Endothelial cell of umbilical vein (primary cell): Measurements from ENCODE around the gene FIG4. TPM values are rescaled to one million over a fixed set of nuclear protein-coding genes. Genes with fewer than 3 reads are reported as not detected.

Experiments
- BruUV-seq: library from RNA; stranded (reverse); fragments of 400-500 nt; replicated peaks from 2 replicates; lab custom pipeline; 2021; lab: Mats Ljungman, UMichigan
- CTCF ChIA-PET: fragments of 300-600, 350-600 bp; sonication (Branson Sonifier 250); formaldehyde crosslinking; loops from one replicate; lab custom pipeline; 2021; ENCODE audit warnings: antibody characterized with exemption, inconsistent platforms; lab: Charles Lee
- POLR2A ChIA-PET: fragments of 300-600, 350-600 bp; sonication (Branson Sonifier 250); formaldehyde crosslinking; loops from one replicate; lab custom pipeline; 2021; ENCODE audit warnings: antibody characterized with exemption, inconsistent platforms; lab: Charles Lee
- DNase-seq: peaks from one replicate; pipeline ENCODE4 v3.0.0-alpha.2; 2011; ENCODE audit warnings: low read depth, low spot score
- FAIRE-seq: peaks from 2 replicates; lab custom pipeline; 2011; peaks lifted over from hg19 to GRCh38; lab: Jason Lieb, UNC
- H2AFZ ChIP-seq: 2 replicates; pipeline ENCODE4 v1.6.0; 2012; ENCODE audit warnings: low read depth, low read length, control low read depth, inconsistent platforms
- H3K27ac ChIP-seq: 2 replicates; pipeline ENCODE4 v1.5.1; 2011; ENCODE audit warnings: low read depth, mild to moderate bottlenecking, control low read depth, low read length, moderate library complexity; ENCODE audit not compliant: insufficient read depth
- H3K27me3 ChIP-seq, 2 experiments: 2 replicates each; pipeline versions ENCODE4 v1.6.0 to v1.6.1; 2011; ENCODE audit warnings: low read length in 2 of 2, mixed read lengths in 1 of 2; ENCODE audit not compliant: control insufficient read depth in 2 of 2, insufficient read depth in 2 of 2
- H3K36me3 ChIP-seq, 2 experiments: 2 replicates in 1 of 2; 3 replicates in 1 of 2; pipeline ENCODE4 v1.5.1; 2011; ENCODE audit warnings: low read length in 2 of 2, mild to moderate bottlenecking in 1 of 2, moderate library complexity in 1 of 2; ENCODE audit not compliant: control insufficient read depth in 2 of 2, insufficient read depth in 2 of 2; ENCODE audit errors: extremely low read depth in 1 of 2
- H3K4me1 ChIP-seq: 3 replicates; pipeline ENCODE4 v1.5.1; 2011; ENCODE audit warnings: mild to moderate bottlenecking, low read length; ENCODE audit not compliant: control insufficient read depth, insufficient read depth; ENCODE audit errors: extremely low read depth
- H3K4me2 ChIP-seq: 2 replicates; pipeline ENCODE4 v1.6.1; 2011; ENCODE audit warnings: low read length, control low read depth, mixed read lengths; ENCODE audit not compliant: insufficient read depth
- H3K4me3 ChIP-seq, 3 experiments: fragments of 200-600 bp in 1 of 3; sonication (generic), shearing (Covaris generic) in 1 of 3; replicated peaks in 1 of 3; 2 replicates each; pipeline ENCODE4 v1.5.1; 2011 to 2016; ENCODE audit warnings: control low read depth in 3 of 3, low read length in 3 of 3, mild to moderate bottlenecking in 2 of 3, inconsistent platforms in 1 of 3, low read depth in 1 of 3, moderate library complexity in 1 of 3; ENCODE audit not compliant: insufficient read depth in 1 of 3
- H3K79me2 ChIP-seq: 2 replicates; pipeline ENCODE4 v1.6.0; 2012; ENCODE audit warnings: low read length, inconsistent platforms; ENCODE audit not compliant: control insufficient read depth, insufficient read depth
- H3K9ac ChIP-seq: replicated peaks from 2 replicates; pipeline ENCODE3; 2011; ENCODE audit warnings: low read length, control low read depth; ENCODE audit not compliant: insufficient read depth; ENCODE audit errors: extremely low read depth
- H3K9me1 ChIP-seq: replicated peaks from 3 replicates; pipeline ENCODE4 v1.6.0; 2011; ENCODE audit warnings: mild to moderate bottlenecking, low read length; ENCODE audit not compliant: control insufficient read depth, insufficient read depth; ENCODE audit errors: extremely low read depth
- H3K9me3 ChIP-seq: replicated peaks from 2 replicates; pipeline ENCODE4 v1.5.1; 2012; ENCODE audit warnings: low read length, inconsistent platforms; ENCODE audit not compliant: control insufficient read depth, insufficient read depth
- H4K20me1 ChIP-seq: replicated peaks from 2 replicates; pipeline ENCODE3; 2011; ENCODE audit warnings: mild to moderate bottlenecking, low read length; ENCODE audit not compliant: control insufficient read depth, insufficient read depth; ENCODE audit errors: extremely low read depth
- EZH2 ChIP-seq: IDR thresholded peaks from 2 replicates; pipeline ENCODE4 v1.6.1; 2012; ENCODE audit warnings: borderline replicate concordance, low read depth, mild to moderate bottlenecking, moderate library complexity, low read length, inconsistent platforms; ENCODE audit not compliant: severe bottlenecking
- FOS ChIP-seq: IDR thresholded peaks from 2 replicates; pipeline ENCODE4 v1.6.1; 2011; ENCODE audit warnings: mild to moderate bottlenecking, low read length, moderate library complexity, borderline replicate concordance; ENCODE audit not compliant: insufficient read depth
- GATA2 ChIP-seq: IDR thresholded peaks from 2 replicates; pipeline ENCODE4 v1.7.0; 2011; ENCODE audit warnings: low read depth, mild to moderate bottlenecking, moderate library complexity, mixed read lengths, low read length; ENCODE audit not compliant: insufficient read length, insufficient read depth
- JUN ChIP-seq: IDR thresholded peaks from 2 replicates; pipeline ENCODE4 v1.6.1; 2011; ENCODE audit warnings: borderline replicate concordance, low read depth; ENCODE audit not compliant: insufficient read length, insufficient read depth
- MAX ChIP-seq: IDR thresholded peaks from 2 replicates; pipeline ENCODE4 v1.6.1; 2011; ENCODE audit not compliant: insufficient read depth, insufficient read length
- MYC ChIP-seq: IDR thresholded peaks from one replicate; pipeline ENCODE4 v1.6.1; 2011; ENCODE audit warnings: mild to moderate bottlenecking, low read depth, low read length
- POLR2A ChIP-seq: IDR thresholded peaks from 2 replicates; pipeline ENCODE4 v1.6.1; 2012; ENCODE audit warnings: low read depth, mild to moderate bottlenecking, control low read depth, low read length
- POLR2AphosphoS5 ChIP-seq: IDR thresholded peaks from 2 replicates; pipeline ENCODE4 v1.6.1; 2012; ENCODE audit warnings: low read depth, mild to moderate bottlenecking, control low read depth, low read length, moderate library complexity; ENCODE audit not compliant: insufficient read depth
- dilution Hi-C: fragments of 300-500 bp; cut with MboI; formaldehyde crosslinking; loops from one replicate; pipeline ENCODE4 v1.15.0; 2019; ENCODE audit warnings: low sequenced_read_pairs; ENCODE audit not compliant: extremely low pct_ligation_motif_present
- intact Hi-C: fragments of 100-400 bp; cut with micrococcal nuclease; formaldehyde crosslinking; loops from one replicate; pipeline ENCODE4 v1.10.0; 2022
- polyA plus RNA-seq, 4 experiments: library from polyadenylated mRNA; depleted of rRNA in 3 of 4; stranded (reverse) in 3 of 4; unstranded in 1 of 4; fragments of >200 nt; gene quantifications; 2 replicates each; pipeline versions ENCODE4 v1.2.1 to v1.2.3, GENCODE V29; 2011 to 2012; ENCODE audit warnings: missing spikeins in 1 of 4
- total RNA-seq: library from RNA; stranded (reverse); gene quantifications from 2 replicates; pipeline ENCODE4 v1.2.3, GENCODE V29; 2021
- TF ChIP-seq, protein P1 (sequence below), 2 donors: IDR thresholded peaks; 1 replicate in 1 of 2; 2 replicates in 1 of 2; pipeline ENCODE4 v1.5.1; 2011; ENCODE audit warnings: low read length in 2 of 2, mild to moderate bottlenecking in 2 of 2, moderate library complexity in 2 of 2, control low read depth in 1 of 2, inconsistent platforms in 1 of 2, low read depth in 1 of 2; ENCODE audit not compliant: insufficient read depth in 1 of 2; ENCODE audit errors: extremely low read depth in 1 of 2

The FIG4 gene
- total and polyA plus RNA-seq, 2 donors (not counting 3 experiments of a cell fraction or from before 2014, with no cell fraction given) = 7.9 to 12.2 TPM

- Histone ChIP-seq H3K27ac (no peak overlapping the region), H3K9ac (no peak overlapping the region), H3K9me1 (peaks cover 2% of the 10 kb centered on the region), H3K4me2 (no peak overlapping the region), H3K27me3 (no peaks in the 10 kb centered on the region), H3K9me3 (no peaks in the 10 kb centered on the region), H3K36me3 (no peaks in the 10 kb centered on the region), H4K20me1 (no peaks in the 10 kb centered on the region), H3K79me2 (no peaks in the 10 kb centered on the region), H2AFZ (no peak overlapping the region), H3K4me1 (no peaks in the 10 kb centered on the region), H3K4me3 (no peak overlapping the region)
- intact Hi-C loops = no loop called here
- DNase-seq = no peak
- BruUV-seq = no TSS peak
- no peak for FAIRE-seq
- dilution Hi-C loops = no loop called here
- ChIA-PET CTCF (interaction anchor here (0.8 kb wide), 1 partner anchor 20 kb away, joined by 3 read pairs; no protein-coding TSS in a partner anchor), POLR2A (no interaction called here)
- no peak for TF ChIP-seq MAX
- TF ChIP-seq MYC = no peak
- TF ChIP-seq GATA2 = no peak
- no peak for TF ChIP-seq JUN
- TF ChIP-seq, protein P1, sequence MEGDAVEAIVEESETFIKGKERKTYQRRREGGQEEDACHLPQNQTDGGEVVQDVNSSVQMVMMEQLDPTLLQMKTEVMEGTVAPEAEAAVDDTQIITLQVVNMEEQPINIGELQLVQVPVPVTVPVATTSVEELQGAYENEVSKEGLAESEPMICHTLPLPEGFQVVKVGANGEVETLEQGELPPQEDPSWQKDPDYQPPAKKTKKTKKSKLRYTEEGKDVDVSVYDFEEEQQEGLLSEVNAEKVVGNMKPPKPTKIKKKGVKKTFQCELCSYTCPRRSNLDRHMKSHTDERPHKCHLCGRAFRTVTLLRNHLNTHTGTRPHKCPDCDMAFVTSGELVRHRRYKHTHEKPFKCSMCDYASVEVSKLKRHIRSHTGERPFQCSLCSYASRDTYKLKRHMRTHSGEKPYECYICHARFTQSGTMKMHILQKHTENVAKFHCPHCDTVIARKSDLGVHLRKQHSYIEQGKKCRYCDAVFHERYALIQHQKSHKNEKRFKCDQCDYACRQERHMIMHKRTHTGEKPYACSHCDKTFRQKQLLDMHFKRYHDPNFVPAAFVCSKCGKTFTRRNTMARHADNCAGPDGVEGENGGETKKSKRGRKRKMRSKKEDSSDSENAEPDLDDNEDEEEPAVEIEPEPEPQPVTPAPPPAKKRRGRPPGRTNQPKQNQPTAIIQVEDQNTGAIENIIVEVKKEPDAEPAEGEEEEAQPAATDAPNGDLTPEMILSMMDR (IDR thresholded peaks at IDR 0.05; ENCODE audit: extremely low read depth in 1 of 2, insufficient read depth in 1 of 2, low read depth in 1 of 2, low read length in 2 of 2) = no peak
- no peak for TF ChIP-seq POLR2A
- TF ChIP-seq EZH2 = no peak
- no peak for TF ChIP-seq FOS
- no peak for TF ChIP-seq POLR2AphosphoS5
Observed at GRCh38 chr6:109772883-109773431, 81.9 kb downstream of the FIG4 start.
